ENCODE results near the gene MED10.

Gene MED10

DNA sequence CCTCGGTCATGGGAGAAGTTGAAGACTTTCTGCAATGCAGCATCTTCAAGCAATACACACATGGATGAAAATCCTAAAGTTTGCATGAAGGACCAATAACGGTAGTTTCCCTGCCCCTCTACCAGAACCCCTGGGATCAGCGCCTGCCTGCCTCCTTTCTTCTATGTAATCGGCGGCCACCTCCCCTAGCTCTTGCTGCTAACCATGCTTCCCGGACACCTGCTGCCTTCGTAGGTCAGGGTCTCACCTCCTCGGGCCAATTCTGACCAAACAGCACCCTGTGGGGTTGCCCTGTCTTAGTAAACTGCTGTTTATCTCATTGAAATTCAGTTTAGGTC is 388 bp upstream of the MED10 start:
- TF ChIP-seq EZH2 (IDR thresholded peaks at IDR 0.05; ENCODE audit: borderline replicate concordance, low read length) = no peak
- no peak for TF ChIP-seq CTCF (IDR thresholded peaks at IDR 0.05; ENCODE audit: low read length)
- Histone ChIP-seq H3K9ac (ENCODE audit: low read length) (peak overlapping the region; percentile 69), H2AFZ (ENCODE audit: low read length) (peak overlapping the region; percentile 68; the same call in 1 of the 2 replicates), H3K9me2 (ENCODE audit: low read depth, low read length) (no peaks in the 10 kb centered on the region), H3K4me1 (ENCODE audit: insufficient read depth, low read length, severe bottlenecking) (peaks cover 18% of the 10 kb centered on the region), H3K4me2 (ENCODE audit: low read length) (peak overlapping the region; percentile 96), H3K27me3 (ENCODE audit: insufficient read depth, low read length) (no peaks in the 10 kb centered on the region), H3K9me3 (ENCODE audit: low read length) (no peaks in the 10 kb centered on the region), H3K4me3 (ENCODE audit: low read depth, low read length, poor library complexity, severe bottlenecking) (peak overlapping the region; percentile 95), H3F3A (ENCODE audit: insufficient read depth, low read length) (no peaks in the 10 kb centered on the region; the same call in 1 of the 2 replicates), H4K20me1 (ENCODE audit: insufficient read depth, low read length) (no peaks in the 10 kb centered on the region), H3K27ac (ENCODE audit: low read depth, low read length, poor library complexity, severe bottlenecking) (no peak overlapping the region), H3K36me3 (ENCODE audit: insufficient read depth, low read length) (peaks cover 34% of the 10 kb centered on the region), H3K79me2 (ENCODE audit: insufficient read depth, low read length) (peaks cover 17% of the 10 kb centered on the region)

GRCh38 chr5:6377582-6377904 is 804 bp downstream of the MED10 start:
- Histone ChIP-seq H3K27me3 (ENCODE audit: insufficient read depth, low read length) (no peaks in the 10 kb centered on the region), H3K9ac (ENCODE audit: low read length) (peak overlapping the region; percentile 89), H2AFZ (ENCODE audit: low read length) (no peak overlapping the region), H3K27ac (ENCODE audit: low read depth, low read length, poor library complexity, severe bottlenecking) (no peak overlapping the region), H3K36me3 (ENCODE audit: insufficient read depth, low read length) (peaks cover 46% of the 10 kb centered on the region), H3K4me2 (ENCODE audit: low read length) (peak overlapping the region; percentile 96), H4K20me1 (ENCODE audit: insufficient read depth, low read length) (no peaks in the 10 kb centered on the region), H3K9me2 (ENCODE audit: low read depth, low read length) (no peaks in the 10 kb centered on the region), H3K4me3 (ENCODE audit: low read depth, low read length, poor library complexity, severe bottlenecking) (peak overlapping the region; percentile 95), H3K9me3 (ENCODE audit: low read length) (no peaks in the 10 kb centered on the region), H3F3A (ENCODE audit: insufficient read depth, low read length) (no peaks in the 10 kb centered on the region; the same call in 1 of the 2 replicates), H3K79me2 (ENCODE audit: insufficient read depth, low read length) (peaks cover 17% of the 10 kb centered on the region), H3K4me1 (ENCODE audit: insufficient read depth, low read length, severe bottlenecking) (peaks cover 18% of the 10 kb centered on the region)
- no peak for TF ChIP-seq CTCF (IDR thresholded peaks at IDR 0.05; ENCODE audit: low read length)
- no peak for TF ChIP-seq EZH2 (IDR thresholded peaks at IDR 0.05; ENCODE audit: borderline replicate concordance, low read length)

DNA sequence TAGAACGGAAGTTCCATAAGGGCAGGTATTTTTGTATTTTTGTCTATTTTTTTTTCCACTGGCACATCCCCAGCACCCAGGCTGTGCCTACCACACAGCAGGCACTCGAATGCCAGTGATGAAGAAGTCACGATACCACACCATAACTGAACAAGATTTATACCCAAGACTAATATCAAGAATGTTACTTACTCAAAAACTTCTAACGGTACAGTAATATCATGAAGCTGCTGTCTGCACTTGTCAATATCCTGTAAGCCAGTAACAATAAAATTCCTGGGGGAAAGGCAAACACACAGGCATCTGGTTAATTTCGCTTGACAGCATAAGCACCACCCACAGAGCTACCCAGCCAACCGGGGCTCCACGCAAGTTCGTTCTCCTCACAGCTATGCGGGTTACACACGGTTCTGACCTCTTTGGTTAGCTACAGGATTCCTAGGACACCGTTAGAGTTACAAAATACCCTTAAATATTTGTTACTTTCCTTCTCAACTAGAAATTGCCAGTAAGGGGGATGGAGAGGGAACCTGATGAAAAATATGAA is 1.3 kb downstream of the MED10 start:
- H2AFZ ChIP-seq (ENCODE audit: low read length) = no peak overlapping the region
- H3K27me3 ChIP-seq (ENCODE audit: insufficient read depth, low read length) = no peaks in the 10 kb centered on the region
- H3K36me3 ChIP-seq (ENCODE audit: insufficient read depth, low read length) = peaks cover 50% of the 10 kb centered on the region
- H3K79me2 ChIP-seq (ENCODE audit: insufficient read depth, low read length) = peaks cover 17% of the 10 kb centered on the region
- H4K20me1 ChIP-seq (ENCODE audit: insufficient read depth, low read length) = no peaks in the 10 kb centered on the region
- TF ChIP-seq CTCF (IDR thresholded peaks at IDR 0.05; ENCODE audit: low read length) (no peak), EZH2 (IDR thresholded peaks at IDR 0.05; ENCODE audit: borderline replicate concordance, low read length) (no peak)
- peak overlapping the region; percentile 89 for H3K9ac ChIP-seq (ENCODE audit: low read length)
- peak overlapping the region; percentile 96 for H3K4me2 ChIP-seq (ENCODE audit: low read length)
- H3F3A ChIP-seq (ENCODE audit: insufficient read depth, low read length) = no peaks in the 10 kb centered on the region; the same call in 1 of the 2 replicates
- peak overlapping the region; percentile 95 for H3K4me3 ChIP-seq (ENCODE audit: low read depth, low read length, poor library complexity, severe bottlenecking)
- H3K4me1 ChIP-seq (ENCODE audit: insufficient read depth, low read length, severe bottlenecking) = peaks cover 18% of the 10 kb centered on the region
- no peaks in the 10 kb centered on the region for H3K9me3 ChIP-seq (ENCODE audit: low read length)
- H3K9me2 ChIP-seq (ENCODE audit: low read depth, low read length) = no peaks in the 10 kb centered on the region
- H3K27ac ChIP-seq (ENCODE audit: low read depth, low read length, poor library complexity, severe bottlenecking) = no peak overlapping the region
